AG09319 (cell line): ENCODE results near the gene ERICH6.

Source experiments
- DNase-seq: peaks from one replicate; pipeline ENCODE4 v3.0.0-alpha.2; 2010; ENCODE audit warnings: low read depth; ENCODE audit errors: extremely low read depth
- TF ChIP-seq, protein P1 (sequence below): IDR thresholded peaks from 2 replicates; pipeline ENCODE4 v1.5.1; 2011; ENCODE audit warnings: low read depth, mild to moderate bottlenecking, inconsistent platforms, low read length, moderate library complexity

ERICH6 gene

DNA sequence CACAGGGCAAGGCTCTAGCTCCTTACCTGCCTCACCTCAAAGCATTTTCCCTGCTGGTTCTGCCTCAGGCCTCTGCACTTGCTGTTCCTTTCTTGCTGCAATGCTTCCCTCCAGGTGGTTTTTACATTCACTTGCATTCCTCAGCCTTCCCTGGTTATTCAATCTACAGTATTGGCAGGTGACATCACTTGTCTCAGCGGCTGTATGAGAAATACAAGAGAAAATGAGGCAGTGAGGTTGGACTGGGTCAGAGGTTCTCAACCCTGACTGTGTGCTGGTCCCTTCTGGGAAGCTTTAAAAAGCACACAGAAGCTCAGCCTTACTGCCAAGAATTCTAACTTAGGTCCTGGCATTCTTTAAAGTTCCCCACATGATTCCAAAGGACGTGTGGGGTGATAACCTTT lies 32.6 kb upstream of the ERICH6 start:
- DNase-seq: no peak
- TF ChIP-seq, protein P1, sequence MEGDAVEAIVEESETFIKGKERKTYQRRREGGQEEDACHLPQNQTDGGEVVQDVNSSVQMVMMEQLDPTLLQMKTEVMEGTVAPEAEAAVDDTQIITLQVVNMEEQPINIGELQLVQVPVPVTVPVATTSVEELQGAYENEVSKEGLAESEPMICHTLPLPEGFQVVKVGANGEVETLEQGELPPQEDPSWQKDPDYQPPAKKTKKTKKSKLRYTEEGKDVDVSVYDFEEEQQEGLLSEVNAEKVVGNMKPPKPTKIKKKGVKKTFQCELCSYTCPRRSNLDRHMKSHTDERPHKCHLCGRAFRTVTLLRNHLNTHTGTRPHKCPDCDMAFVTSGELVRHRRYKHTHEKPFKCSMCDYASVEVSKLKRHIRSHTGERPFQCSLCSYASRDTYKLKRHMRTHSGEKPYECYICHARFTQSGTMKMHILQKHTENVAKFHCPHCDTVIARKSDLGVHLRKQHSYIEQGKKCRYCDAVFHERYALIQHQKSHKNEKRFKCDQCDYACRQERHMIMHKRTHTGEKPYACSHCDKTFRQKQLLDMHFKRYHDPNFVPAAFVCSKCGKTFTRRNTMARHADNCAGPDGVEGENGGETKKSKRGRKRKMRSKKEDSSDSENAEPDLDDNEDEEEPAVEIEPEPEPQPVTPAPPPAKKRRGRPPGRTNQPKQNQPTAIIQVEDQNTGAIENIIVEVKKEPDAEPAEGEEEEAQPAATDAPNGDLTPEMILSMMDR: no peak

GRCh38 chr3:150734795-150735119 lies 31.0 kb upstream of the ERICH6 start:
- DNase-seq: no peak
- TF ChIP-seq, protein P1: no peak

- TF ChIP-seq, protein P1: no peak
- no peak for DNase-seq
These were observed 30.4 kb upstream of the ERICH6 start for GRCh38 chr3:150733936-150734794.

DNA sequence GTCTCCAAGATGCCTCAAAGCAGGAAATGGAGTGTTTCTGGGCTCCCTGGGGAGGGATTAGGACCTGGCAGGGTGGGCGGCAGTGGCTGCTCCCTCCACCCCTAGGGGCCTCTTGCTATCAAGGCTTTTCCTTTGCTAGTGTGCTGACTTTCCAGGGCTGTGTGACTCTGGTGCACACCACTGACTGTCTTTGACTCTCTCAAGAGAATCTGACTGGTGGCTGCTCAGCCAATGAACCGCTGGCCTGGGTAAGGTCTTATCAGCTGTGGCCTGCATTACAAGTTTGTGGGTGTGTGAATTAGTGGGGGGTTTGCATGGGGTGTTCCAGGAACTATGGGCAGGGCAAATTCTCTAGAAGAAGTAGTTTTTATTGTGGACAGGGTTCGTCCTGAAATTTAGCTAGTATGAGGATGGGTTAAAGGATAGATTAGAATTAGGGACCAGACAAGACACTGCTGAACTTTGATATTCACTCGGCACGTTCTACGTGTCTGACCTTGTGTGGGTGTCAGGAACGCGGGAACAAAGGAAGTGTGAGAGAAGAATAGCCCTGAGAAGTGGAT lies 29.7 kb upstream of the ERICH6 start:
- DNase-seq: no peak
- TF ChIP-seq, protein P1: no peak

DNA sequence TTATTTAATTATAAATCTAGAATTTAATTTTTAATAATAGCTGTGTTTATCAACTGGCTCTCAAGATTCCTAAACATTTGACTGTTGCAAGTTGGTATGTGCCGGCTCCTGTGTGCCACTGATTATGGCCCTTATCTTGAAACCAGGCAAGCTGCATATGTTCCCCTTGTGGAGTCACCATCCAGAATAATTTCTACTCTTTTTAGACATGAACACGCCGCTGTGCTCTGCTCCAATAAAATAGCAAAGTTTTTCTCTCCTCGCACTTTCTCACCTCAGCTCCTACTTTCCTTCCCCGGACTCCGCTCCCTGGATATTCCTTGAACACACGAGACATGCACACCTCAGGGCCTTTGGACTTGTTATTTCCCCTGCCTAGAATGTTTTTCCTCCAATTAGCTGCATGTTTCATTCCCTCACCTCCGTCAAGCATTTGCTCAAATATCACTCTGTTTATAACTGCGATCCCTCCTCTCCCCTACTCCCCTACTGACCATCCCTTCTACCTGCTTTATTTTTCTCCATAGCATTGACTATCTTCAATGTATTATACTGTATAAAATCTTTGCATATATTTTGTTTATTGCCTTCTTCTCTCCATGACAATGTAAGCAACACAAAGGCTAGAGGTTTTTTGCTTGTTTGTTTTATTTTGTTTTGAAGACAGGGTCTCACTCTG lies 26.1 kb upstream of the ERICH6 start:
- no peak for DNase-seq
- TF ChIP-seq, protein P1: no peak

GRCh38 chr3:150727653-150728502 lies 24.2 kb upstream of the ERICH6 start:
- no peak for DNase-seq
- TF ChIP-seq, protein P1: no peak
